HG02623 (cell line): ENCODE data around the gene ACTN1.

Source experiments
- ATAC-seq: cut with Tn5 transposase; IDR thresholded peaks from one replicate; pipeline ENCODE4 v1.9.1; 2021; ENCODE audit warnings: moderate library complexity; ENCODE audit not compliant: unreplicated experiment

ACTN1 gene

DNA sequence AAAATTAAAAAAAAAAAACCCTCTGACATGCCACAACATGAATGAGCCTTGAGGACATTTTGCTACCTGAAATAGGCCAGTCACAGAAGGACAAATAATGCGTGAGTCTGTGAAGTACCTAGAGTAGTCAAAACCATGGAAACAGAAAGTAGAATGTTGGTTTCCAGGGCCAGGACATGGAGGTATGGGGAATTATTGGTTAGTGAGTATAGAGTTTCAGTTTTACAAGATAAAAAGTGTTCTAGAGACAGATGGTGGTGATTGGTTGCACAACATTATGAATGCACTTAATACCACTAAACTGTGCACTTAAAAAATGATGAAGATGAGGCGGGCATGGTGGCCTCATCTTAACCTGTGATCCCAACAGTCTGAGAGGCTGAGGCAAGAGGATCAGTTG is 138.6 kb downstream of the ACTN1 start:
- no peak for ATAC-seq

- ATAC-seq: no peak
Observed at GRCh38 chr14:68836082-68836481, 143.0 kb downstream of the ACTN1 start.

- no peak for ATAC-seq
Observed at GRCh38 chr14:68834816-68835215, 144.3 kb downstream of the ACTN1 start.

DNA sequence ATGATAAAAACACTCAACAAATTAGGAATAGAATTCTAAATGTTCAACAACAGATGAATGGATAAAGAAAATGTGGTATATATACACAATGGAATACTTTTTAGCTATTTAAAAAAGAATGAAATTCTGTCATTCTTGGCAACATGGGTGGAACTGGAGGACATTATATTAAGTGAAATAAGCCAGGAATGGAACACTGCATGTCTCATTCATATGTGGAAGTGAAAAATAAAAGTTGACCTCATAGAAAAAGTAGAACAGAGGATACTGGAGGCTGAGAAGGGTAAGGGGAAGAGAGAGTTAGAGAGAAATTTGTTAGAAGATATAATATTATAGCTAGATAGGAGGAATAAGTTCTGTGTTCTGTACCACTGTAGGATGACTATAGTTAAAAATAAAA is 150.4 kb downstream of the ACTN1 start:
- no peak for ATAC-seq

GRCh38 chr14:68825729-68826128 is 153.4 kb downstream of the ACTN1 start:
- ATAC-seq: no peak

GRCh38 chr14:68824517-68825347 is 154.4 kb downstream of the ACTN1 start:
- no peak for ATAC-seq

- ATAC-seq: no peak
Observed at GRCh38 chr14:68824207-68824516, 154.9 kb downstream of the ACTN1 start.
